Islet of Langerhans (tissue), 1 donor: Measurements from ENCODE around the gene GSK3B.

Experiments used
- FAIRE-seq: peaks from one replicate; lab custom pipeline; 2011; peaks lifted over from hg19 to GRCh38; lab: Jason Lieb, UNC

The GSK3B gene

GRCh38 chr3:120093911-120094775 is at the start of gene GSK3B:
GSK3B (minus strand) TSS chr3:120094447; CDS start chr3:120093434, 1,013 bp downstream.
- peak; percentile 96 for FAIRE-seq

GRCh38 chr3:120143676-120144075 is 49.4 kb upstream of the GSK3B start:
- FAIRE-seq, result no peak

- FAIRE-seq, result no peak
These were observed 48.0 kb upstream of the GSK3B start for GRCh38 chr3:120142236-120142635.

GRCh38 chr3:120140098-120140742 is 46.0 kb upstream of the GSK3B start:
- no peak for FAIRE-seq

GRCh38 chr3:120139140-120139539 is 44.9 kb upstream of the GSK3B start:
- no peak for FAIRE-seq

- FAIRE-seq, result no peak
These were observed 43.3 kb upstream of the GSK3B start for GRCh38 chr3:120137548-120137947.

GRCh38 chr3:120130656-120131055 is 36.4 kb upstream of the GSK3B start:
- no peak for FAIRE-seq

GRCh38 chr3:120129718-120130513 is 35.7 kb upstream of the GSK3B start:
- no peak for FAIRE-seq

- no peak for FAIRE-seq
These were observed 34.8 kb upstream of the GSK3B start for GRCh38 chr3:120129051-120129450.

GRCh38 chr3:120125992-120126391 is 31.7 kb upstream of the GSK3B start:
- no peak for FAIRE-seq

GRCh38 chr3:120119846-120120510 is 25.7 kb upstream of the GSK3B start:
- no peak for FAIRE-seq

GRCh38 chr3:120114981-120115380 is 20.7 kb upstream of the GSK3B start:
- no peak for FAIRE-seq

GRCh38 chr3:120114376-120114775 is 20.1 kb upstream of the GSK3B start:
- no peak for FAIRE-seq

- FAIRE-seq, result no peak
These were observed 19.2 kb upstream of the GSK3B start for GRCh38 chr3:120113128-120114116.

- no peak for FAIRE-seq
These were observed 17.7 kb upstream of the GSK3B start for GRCh38 chr3:120111898-120112297.

- no peak for FAIRE-seq
These were observed 9.0 kb upstream of the GSK3B start for GRCh38 chr3:120103276-120103675.

GRCh38 chr3:120102674-120103073 is 8.4 kb upstream of the GSK3B start:
- FAIRE-seq, result no peak

- no peak for FAIRE-seq
These were observed 8.0 kb upstream of the GSK3B start for GRCh38 chr3:120102232-120102631.

- FAIRE-seq, result no peak
These were observed 7.4 kb upstream of the GSK3B start for GRCh38 chr3:120101624-120102023.

- FAIRE-seq, result no peak
These were observed 6.5 kb upstream of the GSK3B start for GRCh38 chr3:120100711-120101110.

- no peak for FAIRE-seq
These were observed 4.5 kb upstream of the GSK3B start for GRCh38 chr3:120098710-120099109.
